A673 (cell line): ENCODE measurements around the gene GUCY1B1.

Source experiments
- CTCF ChIP-seq: fragments of 300-800, 200-600 bp; sonication (generic); conservative IDR thresholded peaks from 2 replicates; pipeline ENCODE4 v1.5.1; 2017; ENCODE audit warnings: low read depth, mild to moderate bottlenecking, antibody characterized with exemption, low read length, moderate library complexity, mixed read lengths
- EZH2 ChIP-seq: fragments of 200-600 bp; sonication (generic); IDR thresholded peaks from 2 replicates; pipeline ENCODE4 v1.6.1; 2017; ENCODE audit warnings: borderline replicate concordance, low read depth, mild to moderate bottlenecking, mixed read lengths, antibody characterized with exemption, low read length; ENCODE audit not compliant: poor library complexity, severe bottlenecking

- TF ChIP-seq CTCF (no peak), EZH2 (no peak)
These were observed 27.0 kb downstream of the GUCY1B1 start for GRCh38 chr4:155785828-155786227.
